Suppressor macrophage treated with lipopolysaccharide for 4 hours (primary cell): Measurements from ENCODE around the gene CAB39.

Experiments
- DNase-seq: peaks from one replicate; pipeline ENCODE4 v3.0.0-alpha.2; 2020

CAB39 gene

DNA sequence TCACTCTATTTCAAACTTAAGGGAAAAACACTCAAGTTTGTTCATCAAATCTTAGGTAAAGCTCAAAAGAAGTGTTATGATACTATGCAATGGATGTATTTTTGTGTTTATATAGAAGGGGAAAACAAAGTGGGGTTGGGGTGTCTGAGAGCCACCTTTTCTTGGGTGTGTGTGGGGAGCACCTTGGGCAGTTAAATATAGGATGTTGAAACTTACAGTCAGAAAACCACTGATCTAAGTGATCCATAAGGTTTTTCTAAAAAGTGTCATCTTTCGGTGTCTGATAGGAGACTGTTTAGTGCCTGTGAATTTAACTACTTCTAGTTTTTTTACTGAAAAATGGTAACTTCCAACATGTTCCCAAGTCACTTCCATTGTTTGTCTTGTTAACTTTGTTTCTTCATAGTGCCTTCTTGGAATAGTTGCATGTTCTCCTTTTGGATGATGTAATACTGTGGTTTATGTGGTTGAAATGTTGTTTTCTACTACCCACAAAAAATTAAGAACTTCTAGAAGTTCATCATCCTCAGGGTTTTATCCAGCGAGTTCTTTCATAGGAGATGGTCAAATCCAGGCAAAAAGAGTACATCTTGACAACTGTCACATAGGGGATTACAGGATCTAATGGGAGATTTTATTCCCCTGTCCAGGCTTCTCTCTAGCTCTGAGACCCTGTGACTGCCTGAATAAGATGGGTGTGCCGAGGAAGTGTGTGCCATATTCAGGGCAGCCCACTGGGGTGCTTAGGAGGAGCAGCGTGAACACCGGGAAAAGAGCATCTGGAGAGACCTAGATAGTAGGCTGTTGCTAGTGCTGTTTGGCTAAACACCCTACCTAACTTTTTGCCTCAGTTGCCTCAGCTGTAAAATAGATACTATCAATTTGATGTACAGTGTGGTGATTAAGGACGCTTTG, 46.2 kb downstream of the CAB39 start:
- peak; percentile 79 for DNase-seq

DNA sequence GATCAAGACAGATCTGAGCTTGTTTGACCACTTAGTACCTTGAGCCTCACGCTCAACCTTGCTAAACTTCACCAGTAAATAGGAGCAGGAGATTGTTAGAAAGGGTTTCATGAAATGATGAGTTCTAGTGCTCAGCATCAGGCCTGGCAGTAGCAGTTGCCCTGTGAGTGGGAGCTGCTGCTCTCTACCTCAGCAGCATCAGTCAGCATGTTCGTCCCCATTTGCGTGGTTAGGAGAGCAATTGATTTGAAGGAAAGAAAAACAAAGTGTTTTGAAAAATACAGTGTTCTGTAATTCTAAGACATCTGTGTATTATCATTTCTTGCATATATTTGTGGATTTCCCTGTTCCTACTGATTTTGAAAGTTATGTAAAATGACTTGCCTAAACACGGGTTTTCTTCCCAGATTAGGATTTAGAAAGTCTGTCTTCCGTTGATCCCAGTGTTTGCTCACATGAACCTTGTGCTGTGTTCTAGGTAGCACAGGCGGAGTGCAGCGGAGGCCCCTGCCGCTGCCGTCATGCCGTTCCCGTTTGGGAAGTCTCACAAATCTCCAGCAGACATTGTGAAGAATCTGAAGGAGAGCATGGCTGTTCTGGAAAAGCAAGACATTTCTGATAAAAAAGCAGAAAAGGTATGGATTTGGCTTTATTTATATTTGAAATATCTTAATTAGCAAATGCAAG, 47.0 kb downstream of the CAB39 start:
- no peak for DNase-seq

DNA sequence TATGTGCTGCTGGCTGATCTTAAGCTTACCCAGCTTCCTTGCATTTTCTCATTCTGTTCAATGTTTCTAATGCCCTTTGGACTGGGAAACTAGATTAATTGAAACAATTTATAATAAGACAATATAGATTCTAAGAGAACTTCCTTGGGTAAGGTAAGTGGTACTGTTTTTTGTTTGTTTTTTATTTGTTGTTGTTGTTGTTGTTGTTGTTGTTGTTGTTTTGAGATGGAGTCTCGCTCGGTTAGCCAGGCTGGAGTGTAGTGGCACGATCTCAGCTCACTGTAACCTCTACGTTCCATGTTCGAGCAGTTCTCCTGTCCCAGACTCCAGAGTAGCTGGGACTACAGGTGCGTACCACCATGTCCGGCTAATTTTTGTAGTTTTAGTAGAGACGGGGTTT, 49.1 kb downstream of the CAB39 start:
- no peak for DNase-seq

DNA sequence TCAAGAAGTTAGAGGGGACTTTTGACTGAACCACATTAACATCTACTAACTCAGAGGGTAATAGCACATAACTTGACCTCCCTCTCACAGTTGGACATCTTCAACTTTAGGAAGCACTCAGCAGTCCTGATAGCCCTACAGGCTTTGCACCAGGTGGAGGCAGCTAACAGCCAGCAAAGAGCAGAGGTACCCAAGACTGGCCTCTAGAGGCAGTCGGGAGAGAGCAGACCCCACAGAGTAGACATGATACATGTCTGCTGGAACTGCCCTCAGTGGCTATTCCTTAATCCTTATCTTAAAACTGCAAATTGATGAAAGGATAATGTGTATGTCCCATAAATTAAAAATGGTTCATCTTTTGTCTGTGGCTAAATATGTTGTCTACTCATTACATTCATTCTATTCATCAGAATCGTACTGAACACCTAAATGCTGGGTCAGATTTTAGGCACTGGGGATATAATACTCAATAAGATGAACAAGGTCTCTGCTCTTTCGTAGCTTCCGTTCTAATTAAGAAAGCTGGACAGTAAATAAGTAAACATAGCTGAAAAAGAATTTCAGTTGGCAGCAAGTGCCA, 49.8 kb downstream of the CAB39 start:
- DNase-seq = peak; percentile 18

DNA sequence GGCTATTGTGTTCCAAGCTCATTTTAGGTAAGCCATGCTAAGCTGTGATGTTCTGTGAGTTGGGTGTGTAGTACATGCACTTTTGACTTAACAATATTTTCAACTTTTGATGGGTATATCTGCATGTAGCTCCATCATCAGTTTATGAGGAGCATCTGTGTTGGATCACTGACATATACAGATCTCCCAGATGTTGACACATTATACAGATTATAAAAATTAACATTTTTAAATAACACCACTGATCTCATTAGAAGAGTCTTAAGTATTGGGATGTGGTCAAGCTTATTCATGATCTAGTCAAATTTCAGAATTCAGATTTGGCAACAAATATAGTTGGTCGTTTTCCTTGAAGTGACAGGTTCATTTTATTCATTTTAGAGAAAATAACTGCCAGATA, 51.7 kb downstream of the CAB39 start:
- no peak for DNase-seq

DNA sequence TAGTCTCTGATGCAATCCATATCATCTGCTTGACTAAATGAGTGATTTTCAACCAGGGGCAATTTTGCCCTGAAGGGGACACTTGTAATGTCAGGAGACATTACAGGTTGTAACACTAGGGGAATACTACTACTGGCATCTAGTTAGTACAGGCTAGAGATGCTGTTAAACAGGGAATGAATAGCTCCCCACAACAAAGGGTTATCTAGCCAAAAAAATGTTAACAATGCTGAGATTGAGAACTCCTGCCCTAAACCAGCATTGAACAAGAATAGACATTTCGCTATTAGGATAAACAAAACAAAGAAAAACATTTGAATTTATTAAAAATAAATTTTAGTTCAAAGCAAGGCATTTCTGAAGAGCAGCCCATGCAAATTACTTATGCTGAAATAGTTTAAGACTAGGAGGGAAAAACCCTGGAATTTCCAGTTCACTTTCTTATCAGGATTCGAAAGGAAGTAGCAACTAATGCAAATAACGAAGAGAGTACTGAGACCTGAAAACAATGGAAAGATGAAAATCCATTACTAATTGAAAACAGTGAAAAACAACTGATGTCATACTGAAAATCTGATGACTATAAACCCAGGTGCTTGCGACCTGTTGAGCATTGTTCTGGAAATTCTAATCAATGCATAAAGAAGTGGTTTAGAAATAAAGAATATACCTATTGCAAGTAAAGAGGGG, 53.1 kb downstream of the CAB39 start:
- peak; percentile 77 for DNase-seq

DNA sequence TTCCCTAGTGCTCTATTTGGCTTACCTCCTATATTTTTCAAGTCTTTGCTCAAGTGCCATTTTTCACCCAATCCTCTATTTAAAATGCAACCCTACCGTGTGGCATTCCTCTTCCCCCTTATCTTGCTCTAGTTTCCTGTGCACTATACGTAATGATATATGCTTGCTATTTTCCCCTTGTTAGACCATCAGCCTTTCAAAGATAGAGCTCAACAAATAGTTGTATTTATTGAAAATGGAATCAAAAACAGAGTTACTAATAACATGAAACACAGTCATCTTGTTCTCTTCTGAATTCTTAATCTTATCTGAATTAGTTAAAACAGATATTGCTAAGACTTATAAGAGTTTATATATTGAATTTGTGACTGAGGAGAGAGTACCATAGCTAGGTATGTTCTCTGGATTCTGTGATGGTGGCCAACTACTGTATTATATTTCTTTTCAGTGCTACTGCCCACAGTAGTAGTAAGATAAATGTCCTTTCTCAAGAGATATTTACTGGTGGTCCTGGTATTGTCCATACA, 55.3 kb downstream of the CAB39 start:
- no peak for DNase-seq

DNA sequence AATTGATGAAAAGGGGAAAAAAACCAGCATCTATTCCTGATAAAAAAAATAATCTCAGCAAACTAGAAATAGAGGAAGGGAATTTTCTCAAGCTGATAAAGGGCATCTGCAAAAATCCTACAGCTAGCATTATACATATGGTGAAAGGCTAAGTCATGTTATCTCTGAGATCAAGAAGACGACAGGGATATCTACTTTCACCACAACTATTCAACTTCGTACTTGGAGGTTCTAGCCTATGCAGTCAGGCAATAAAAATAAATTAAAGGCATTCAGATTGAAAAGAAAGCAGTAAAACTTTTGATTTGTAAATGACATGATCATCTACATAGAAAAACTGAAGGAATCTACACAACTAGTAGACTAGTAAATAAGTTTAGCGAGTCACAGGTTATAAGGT, 58.2 kb downstream of the CAB39 start:
- DNase-seq = no peak

DNA sequence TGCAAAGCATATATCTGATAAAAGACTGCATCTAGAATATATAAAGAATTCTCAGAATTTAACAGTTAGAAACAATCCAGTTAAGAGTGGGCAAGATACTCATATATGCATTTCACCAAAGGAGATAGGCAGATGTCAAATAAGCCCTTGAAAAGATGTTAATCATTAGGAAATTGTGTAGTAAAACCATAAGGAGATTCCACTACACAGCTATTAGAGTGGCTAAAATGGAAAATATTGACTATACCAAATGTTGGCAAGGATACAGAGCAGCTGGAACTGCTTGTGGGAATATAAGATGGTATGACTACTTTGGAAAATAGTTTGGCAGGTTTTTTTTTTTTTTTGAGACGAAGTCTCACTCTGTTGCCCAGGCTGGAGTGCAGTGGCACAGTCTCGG, 59.5 kb downstream of the CAB39 start:
- DNase-seq = no peak

DNA sequence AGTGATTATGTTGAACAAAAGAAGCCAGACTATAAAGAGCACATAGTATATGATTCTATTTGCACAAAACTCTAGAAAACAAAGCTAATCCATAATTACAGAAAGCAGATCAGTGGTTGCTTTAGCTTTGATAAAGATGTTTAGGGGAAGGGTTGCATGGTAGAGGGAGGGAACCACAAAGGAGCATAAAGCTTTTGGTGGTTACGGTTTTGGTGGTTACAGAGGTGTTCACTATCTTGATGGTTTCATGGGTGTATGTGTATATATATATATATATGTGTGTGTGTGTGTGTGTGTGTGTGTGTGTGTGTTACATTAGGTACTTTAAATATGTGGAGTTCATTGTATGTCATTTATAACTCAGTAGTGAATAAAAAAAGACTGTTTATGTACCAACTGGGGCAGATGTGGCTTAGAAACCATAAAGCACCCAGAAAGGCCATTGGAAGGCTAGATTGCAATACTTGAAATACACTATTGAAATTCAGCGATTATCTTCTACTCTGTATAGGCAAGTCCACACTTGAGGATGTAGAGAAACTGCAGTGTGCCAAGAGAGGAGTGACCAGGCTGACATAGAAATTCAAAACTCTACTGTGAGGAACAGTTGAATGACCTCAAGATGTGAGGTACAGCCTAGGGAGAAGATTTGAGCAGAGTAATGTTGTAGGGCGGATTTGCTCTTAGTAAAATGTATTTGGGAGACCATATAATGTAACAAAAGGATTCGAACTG, 60.6 kb downstream of the CAB39 start:
- no peak for DNase-seq

DNA sequence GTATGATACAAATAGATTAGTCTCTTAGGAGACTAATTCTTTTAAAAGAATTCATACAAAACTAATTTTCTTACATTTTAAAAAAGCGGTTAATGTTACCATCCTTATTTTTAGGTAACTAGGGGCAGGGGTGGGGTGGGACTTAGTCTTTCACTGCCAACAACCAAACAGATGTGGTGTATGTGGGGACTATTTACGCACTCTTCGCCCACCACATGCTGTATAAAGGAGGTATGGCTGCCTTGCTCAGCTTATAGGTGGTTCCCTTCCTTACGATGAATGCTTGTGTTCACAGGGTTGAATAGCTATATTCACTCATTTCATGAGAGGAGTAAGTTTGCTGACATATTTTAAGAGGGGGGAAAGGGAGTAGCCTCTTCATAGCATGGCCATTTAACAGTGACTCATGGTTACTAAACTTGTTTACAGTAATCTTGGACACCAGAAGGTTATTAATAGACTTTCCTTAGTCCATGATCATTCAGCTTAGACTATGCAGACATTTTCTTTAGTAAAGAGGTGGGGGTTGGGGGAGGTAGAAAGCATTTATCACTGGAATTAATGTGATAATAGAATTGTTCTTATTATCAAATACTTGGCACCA, 61.8 kb downstream of the CAB39 start:
- DNase-seq = peak; percentile 65

DNA sequence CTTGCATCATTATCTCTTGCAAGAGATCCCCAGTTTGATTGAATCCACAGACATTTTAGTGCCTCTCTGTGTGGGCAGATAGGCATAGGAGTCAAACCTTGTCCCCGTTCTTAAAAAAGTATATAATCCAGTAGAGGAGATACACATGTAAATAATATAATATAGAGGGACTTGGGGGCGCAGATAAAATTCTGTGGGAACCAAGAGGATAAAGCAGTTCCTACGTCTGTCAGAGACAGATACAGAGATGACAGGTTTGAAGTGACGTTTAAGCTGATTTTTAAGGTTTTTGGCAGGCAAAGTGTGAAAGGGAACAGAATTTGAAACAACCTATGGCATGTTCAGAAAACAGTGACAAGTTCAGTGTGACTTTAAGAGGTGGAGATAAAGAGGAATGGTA, 63.1 kb downstream of the CAB39 start:
- no peak for DNase-seq

DNA sequence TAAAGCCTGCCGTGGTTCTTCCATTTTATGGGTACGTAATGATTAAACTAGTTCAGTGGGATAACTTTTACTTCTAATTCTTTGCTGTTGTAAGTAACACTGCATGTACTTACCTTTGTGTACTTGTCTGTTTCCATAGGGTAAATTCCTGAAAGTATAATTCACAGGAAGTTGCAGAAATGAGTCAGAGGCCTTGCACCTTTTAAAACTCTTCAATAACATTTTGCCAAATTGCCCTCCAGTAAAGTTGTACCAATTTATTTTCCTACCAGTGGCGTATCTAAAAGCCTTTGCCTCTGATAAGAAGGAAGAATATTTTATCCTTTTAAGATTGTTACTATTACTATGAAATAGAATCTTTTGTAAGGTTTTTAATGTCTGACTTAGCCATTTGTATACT, 65.1 kb downstream of the CAB39 start:
- DNase-seq = no peak

DNA sequence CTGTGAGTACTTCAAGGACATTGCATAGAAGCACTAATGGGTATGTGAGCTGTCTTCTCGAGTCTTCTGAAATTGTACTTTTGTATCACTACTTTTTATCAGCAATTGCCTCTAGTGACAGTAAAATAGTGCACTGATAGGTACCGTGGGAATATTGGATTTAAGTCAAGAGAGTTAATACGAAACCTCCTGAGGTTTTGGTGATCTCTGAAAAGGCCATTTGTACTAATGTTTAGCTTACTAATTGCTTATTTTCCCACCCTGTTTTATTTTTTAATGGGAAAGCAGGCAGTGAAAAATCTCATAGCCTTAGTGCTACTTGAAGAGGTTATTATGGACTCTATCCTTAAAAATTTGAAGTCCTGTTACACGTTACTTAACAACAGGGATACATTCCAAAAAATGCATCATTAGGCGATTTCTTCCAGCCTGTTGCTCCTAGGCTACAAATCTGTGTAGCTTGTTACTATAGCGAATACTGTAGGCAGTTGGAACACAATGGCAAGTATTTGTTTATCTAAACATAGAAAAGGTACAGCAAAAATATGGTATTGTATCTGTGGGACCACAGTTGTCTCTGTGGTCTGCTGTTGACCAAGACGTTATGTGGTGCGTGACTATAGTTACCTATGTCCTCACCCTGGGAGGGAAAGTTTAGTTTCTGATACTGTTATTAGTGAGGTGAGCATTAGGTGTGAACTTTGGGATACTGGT, 65.9 kb downstream of the CAB39 start:
- DNase-seq = no peak

DNA sequence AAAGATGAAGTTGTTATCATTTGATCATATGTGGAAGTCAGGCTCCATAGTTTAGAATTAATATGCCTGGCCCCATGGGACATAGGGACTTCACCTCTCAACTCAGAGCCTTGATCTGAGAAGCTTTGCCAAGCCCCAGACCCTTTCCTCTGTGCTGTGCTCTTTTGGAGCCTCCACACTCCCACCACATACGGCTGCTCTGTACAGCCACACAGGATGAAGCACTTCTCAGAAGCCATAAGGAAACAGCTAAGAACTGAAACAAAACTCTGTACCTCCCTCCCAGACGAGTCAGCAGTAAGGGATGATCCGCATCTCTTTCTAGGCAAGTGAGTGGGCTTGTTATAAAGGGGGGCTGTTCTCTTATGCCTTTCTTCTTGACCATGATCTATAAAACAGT, 66.5 kb downstream of the CAB39 start:
- no peak for DNase-seq

DNA sequence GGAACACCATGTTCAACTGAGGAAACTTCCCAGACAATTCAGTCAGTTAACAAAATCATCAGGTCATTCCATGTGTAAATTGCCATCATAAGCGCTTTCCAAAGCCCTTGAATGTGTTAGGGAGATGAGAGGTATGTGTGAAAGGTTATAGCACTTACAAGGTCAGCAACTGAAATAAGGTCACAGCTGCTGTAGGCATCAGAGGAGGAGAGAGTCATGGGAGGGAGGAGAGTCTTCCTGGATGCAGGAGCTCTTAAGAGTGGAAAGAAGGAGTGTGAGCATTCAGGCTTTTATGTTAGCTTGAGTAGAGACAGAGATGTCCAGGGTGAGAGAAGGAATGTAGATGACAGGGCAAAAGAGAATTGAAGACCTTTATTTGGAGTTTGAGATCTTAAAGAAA, 67.0 kb downstream of the CAB39 start:
- DNase-seq = no peak

DNA sequence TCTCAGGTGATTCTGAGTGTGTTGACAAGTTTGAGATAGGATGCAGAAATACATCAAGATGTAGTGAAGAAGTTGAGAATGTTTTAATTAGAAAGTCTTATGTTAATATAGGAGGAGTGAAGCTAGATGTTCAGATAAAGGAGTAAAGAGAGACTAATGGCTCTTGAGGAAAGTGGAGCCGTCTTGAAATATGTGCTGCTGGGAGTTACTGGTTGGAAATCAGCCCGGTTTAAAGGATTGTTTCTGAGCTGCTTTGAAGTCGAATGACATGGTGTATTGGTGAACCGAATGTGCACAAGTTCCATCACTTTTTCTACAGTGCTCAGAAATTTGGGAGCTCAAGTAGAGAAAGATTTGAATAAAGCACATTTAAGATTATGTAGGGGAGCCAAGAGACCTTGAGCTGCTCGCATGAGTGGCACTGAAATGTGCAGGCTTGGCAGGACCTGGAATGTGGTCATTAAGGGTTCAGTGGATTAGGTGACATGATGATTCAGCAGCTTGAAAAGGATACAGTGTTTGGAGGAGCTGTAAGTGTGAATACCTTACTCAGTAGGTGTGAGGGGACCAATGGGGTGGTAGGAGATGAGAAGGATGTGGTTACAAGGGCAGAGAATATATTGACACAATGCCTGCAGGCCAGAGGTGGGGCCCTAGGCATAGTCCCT, 68.6 kb downstream of the CAB39 start:
- DNase-seq = no peak

DNA sequence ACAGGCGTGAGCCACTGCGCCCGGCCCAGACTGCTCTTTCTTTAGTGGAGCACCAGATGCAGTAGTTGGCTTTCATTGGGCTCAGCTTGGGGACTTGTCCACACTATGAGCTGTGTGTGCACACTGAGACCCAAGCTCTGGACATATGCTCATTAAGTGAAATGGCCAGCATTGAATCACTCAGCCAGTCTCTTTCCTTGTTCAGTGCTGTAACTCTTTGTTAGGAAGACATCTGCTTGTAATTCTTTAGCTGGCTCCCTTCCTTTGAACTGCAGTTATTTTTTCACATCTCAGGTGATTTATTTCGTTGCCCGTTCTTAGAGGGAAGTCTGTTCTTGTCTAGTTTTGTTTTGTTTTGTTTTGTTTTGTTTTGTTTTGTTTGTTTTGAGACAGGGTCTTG, 70.5 kb downstream of the CAB39 start:
- no peak for DNase-seq

DNA sequence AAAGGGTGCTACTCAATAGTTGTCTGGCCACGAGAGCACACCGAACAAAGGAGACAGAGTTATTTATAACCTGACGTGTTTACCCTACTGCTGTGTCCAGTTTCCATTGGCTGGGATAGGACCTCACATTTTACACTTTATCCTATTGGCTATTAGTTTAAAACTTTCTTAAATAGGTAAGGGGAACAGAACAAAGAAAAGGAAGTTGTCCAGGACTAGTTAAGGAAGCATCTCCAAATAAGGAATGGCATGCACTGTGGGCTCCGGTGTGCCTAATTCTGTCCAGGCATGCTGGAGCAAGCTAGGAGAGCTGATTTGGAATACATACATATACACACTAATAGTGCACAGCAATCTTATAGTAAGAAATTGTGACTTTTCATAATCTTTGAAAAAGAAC, 72.2 kb downstream of the CAB39 start:
- no peak for DNase-seq

DNA sequence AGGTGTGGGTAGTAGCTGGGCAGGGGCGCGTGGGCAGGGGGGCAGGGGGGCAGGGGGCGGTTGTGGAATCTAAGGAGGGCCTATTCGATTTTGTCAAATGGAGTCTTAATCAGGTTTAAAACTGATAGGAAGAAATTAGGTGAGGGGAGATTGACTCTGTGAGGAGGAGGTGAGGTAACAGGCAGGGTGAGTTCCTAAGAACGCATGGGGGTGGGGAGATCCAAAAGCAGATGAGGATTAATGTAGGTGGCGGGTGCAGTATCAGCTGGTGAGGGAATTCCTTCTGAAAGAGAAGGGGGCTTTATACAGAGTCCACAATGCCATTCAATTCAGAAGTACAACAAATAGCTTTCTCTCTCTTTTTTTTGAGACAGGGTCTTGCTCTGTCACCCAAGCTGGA, 72.7 kb downstream of the CAB39 start:
- DNase-seq = no peak

DNA sequence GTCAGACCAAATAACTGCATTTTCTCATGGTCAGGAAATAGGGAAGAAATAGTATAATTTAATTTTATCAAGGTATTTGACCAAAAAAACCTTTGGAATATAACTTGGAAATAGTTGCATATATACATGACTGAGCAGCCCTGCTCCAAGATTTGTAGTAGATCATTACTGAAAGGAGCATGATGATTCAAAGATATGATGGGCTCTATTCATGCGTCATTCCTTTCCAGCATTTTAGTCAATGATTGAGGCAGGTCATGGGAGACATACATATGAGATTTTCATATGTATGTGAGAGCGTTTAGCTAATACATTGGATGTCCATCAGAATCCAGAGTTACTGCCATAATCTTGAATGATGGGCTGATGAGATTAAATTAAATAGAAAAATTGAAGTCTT, 74.5 kb downstream of the CAB39 start:
- no peak for DNase-seq
